GM18907 (cell line): Measurements from ENCODE around the gene AP4E1.
"Not testable (repeated sequence)": the region's sequence is repeated elsewhere in the genome, so short reads cannot be mapped to it uniquely, and the experiment has no call there.

Experiments used
- ATAC-seq: cut with Tn5 transposase; IDR thresholded peaks from one replicate; pipeline ENCODE4 v1.9.1; 2021; ENCODE audit warnings: mild to moderate bottlenecking, moderate library complexity; ENCODE audit not compliant: unreplicated experiment

The AP4E1 gene

GRCh38 chr15:50908209-50909009, at the start of gene AP4E1:
AP4E1 (plus strand) TSS chr15:50908683; CDS start chr15:50908779, 96 bp downstream.
- peak; percentile 56 for ATAC-seq

GRCh38 chr15:50860824-50861223, 47.7 kb upstream of the AP4E1 start:
- no peak for ATAC-seq

- no peak for ATAC-seq
Measured at GRCh38 chr15:50862553-50862952, 45.9 kb upstream of the AP4E1 start.

- no peak for ATAC-seq
Measured at GRCh38 chr15:50864873-50865272, 43.6 kb upstream of the AP4E1 start.

GRCh38 chr15:50865515-50866353, 42.7 kb upstream of the AP4E1 start:
- ATAC-seq = no peak

GRCh38 chr15:50871832-50872231, 36.7 kb upstream of the AP4E1 start:
- ATAC-seq = no peak

GRCh38 chr15:50872832-50873426, 35.6 kb upstream of the AP4E1 start:
- no peak for ATAC-seq

GRCh38 chr15:50873935-50874361, 34.5 kb upstream of the AP4E1 start:
- peak; percentile 50 for ATAC-seq

- not testable (repeated sequence) for ATAC-seq
Measured at GRCh38 chr15:50875238-50875637, 33.2 kb upstream of the AP4E1 start.

- ATAC-seq = no peak
Measured at GRCh38 chr15:50876260-50876988, 32.1 kb upstream of the AP4E1 start.

- ATAC-seq = no peak
Measured at GRCh38 chr15:50876989-50877360, 31.5 kb upstream of the AP4E1 start.

GRCh38 chr15:50879016-50879617, 29.4 kb upstream of the AP4E1 start:
- peak; percentile 66 for ATAC-seq

- no peak for ATAC-seq
Measured at GRCh38 chr15:50880206-50880605, 28.3 kb upstream of the AP4E1 start.

GRCh38 chr15:50880651-50881114, 27.8 kb upstream of the AP4E1 start:
- ATAC-seq = peak; percentile 35

GRCh38 chr15:50881121-50882048, 27.1 kb upstream of the AP4E1 start:
- ATAC-seq = no peak

GRCh38 chr15:50883903-50884302, 24.6 kb upstream of the AP4E1 start:
- no peak for ATAC-seq

GRCh38 chr15:50884540-50884939, 23.9 kb upstream of the AP4E1 start:
- ATAC-seq = no peak

- no peak for ATAC-seq
Measured at GRCh38 chr15:50886139-50886467, 22.4 kb upstream of the AP4E1 start.

GRCh38 chr15:50886611-50887345, 21.7 kb upstream of the AP4E1 start:
- no peak for ATAC-seq
